ENCODE measurements around the gene S1PR4.
"Not testable (repeated sequence)": the region's sequence is repeated elsewhere in the genome, so short reads cannot be mapped to it uniquely, and the experiment has no call there.

S1PR4 gene

GRCh38 chr19:3153286-3154230, 25.0 kb upstream of the S1PR4 start:
- no peak for DNase-seq

- DNase-seq = not testable (repeated sequence)
These were observed 24.1 kb upstream of the S1PR4 start for GRCh38 chr19:3154447-3154846.

GRCh38 chr19:3154957-3155736, 23.4 kb upstream of the S1PR4 start:
- DNase-seq = no peak

GRCh38 chr19:3157096-3157845, 21.3 kb upstream of the S1PR4 start:
- no peak for DNase-seq

GRCh38 chr19:3159565-3159964, 19.0 kb upstream of the S1PR4 start:
- no peak for DNase-seq

GRCh38 chr19:3160219-3160618, 18.4 kb upstream of the S1PR4 start:
- no peak for DNase-seq

GRCh38 chr19:3161453-3161852, 17.1 kb upstream of the S1PR4 start:
- DNase-seq = no peak

- DNase-seq = no peak
These were observed 15.9 kb upstream of the S1PR4 start for GRCh38 chr19:3162418-3163229.

GRCh38 chr19:3163230-3163886, 15.2 kb upstream of the S1PR4 start:
- DNase-seq = peak; percentile 2 to 18

GRCh38 chr19:3163943-3164342, 14.6 kb upstream of the S1PR4 start:
- DNase-seq = no peak

GRCh38 chr19:3167533-3168272, 10.9 kb upstream of the S1PR4 start:
- DNase-seq = no peak

- no peak for DNase-seq
These were observed 6.5 kb upstream of the S1PR4 start for GRCh38 chr19:3171894-3172672.

- DNase-seq = not testable (repeated sequence)
These were observed 5.9 kb upstream of the S1PR4 start for GRCh38 chr19:3172673-3173000.

GRCh38 chr19:3175781-3176714, 2.5 kb upstream of the S1PR4 start:
- no peak for DNase-seq

GRCh38 chr19:3176715-3177501, 1.7 kb upstream of the S1PR4 start:
- DNase-seq = no peak

- no peak for DNase-seq
These were observed 587 bp downstream of the S1PR4 start for GRCh38 chr19:3178973-3179738.

GRCh38 chr19:3179739-3180293, 1.2 kb downstream of the S1PR4 start:
- no peak for DNase-seq
